GF-D8 (cell line): Measurements from ENCODE around the gene PSD4.

ENCODE experiments used
- DNase-seq: peaks from one replicate; lab custom pipeline; 2025; lab: John Stamatoyannopoulos, UW

Gene PSD4

DNA sequence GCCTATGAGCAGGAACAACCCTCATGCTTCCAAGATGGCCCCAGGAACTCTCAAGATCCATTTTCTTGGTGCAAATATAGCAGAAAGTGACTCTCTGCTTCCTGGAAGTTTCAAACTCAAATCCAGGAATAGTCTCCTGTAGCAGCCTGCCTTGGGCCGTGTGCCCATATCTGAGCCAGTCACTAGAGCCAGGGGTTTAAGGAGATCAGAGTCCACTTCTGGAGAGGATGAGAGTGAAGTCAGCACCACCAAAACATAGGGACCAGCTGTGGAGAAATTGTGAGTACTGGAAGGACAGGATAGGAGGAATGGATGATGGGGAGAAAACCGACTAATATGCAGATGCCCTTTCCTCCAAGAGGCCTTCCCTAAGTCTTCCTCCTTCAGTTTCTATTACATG is 33.2 kb downstream of the PSD4 start:
- no peak for DNase-seq

DNA sequence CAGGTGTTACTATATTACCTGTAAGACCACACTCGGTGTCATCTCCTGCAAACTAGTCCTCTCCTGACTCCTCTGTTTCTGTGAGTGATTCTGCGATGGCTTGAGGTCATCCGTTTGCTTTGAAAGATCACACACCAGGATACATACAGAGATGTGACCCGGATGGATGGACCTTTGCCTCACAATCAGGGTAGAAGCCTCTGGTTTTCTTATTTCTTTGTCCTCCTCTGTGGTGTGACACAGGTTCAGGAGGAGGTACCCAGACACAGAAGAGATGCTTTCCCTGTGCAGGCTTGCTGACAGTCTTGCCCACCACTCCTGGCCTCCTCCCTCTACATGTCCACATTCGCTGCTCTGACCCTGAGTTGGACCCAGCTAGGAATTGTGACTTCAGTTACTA is 34.6 kb downstream of the PSD4 start:
- DNase-seq, result no peak

DNA sequence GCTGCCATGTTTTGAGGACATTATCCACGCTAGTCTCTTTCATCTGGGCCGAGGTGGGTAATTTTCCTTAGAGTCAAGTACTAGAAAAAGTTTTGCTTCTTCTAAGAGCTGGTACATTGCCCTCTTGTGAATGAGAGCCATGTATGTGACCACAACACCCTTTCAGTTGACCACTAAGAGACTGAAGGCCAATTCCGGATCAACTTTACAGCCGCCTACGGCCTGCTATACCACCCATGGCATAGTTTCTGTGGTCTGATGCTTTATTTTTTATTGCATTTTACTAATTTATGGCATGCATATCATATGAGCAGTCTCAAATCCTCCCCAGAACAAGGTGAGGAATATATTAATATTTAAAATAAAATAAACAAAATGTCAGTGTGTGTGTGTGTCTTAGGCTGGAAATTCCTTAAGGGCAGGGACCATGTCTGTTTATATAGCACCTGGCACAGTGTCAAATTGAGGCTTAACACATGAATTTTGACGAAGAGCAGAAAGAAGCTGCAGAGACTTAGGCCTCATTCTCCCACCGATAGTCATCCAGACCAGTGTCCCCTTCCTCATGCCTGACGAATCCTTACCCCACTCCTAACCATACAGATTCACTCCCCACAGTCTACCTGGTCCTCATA is 35.4 kb downstream of the PSD4 start:
- DNase-seq, result no peak

DNA sequence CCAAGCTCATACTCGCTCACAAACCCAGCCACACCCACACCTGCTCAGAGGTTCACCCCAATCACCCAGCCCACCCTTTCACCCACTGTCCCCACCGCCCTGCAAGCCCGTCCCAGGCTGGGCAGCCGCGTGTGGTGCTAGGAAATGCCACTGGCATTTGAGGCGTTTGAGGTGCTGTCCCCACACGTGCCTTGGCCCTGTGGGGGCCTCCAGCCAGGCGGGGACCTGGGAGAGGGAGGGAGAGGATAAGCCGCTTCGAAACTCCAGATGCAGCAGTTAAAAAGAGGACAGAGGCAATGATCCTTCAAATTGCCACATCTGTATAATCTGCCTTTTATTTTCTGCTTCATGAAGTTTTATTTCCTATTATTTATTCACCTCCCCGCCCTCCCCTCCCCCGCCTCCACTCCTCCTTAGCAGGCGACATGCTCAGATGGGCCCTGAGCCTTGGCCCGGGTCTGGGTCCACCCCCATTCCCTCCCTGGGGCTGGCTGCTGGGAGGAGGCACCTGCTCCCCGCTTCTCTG is 35.9 kb downstream of the PSD4 start:
- no peak for DNase-seq

DNA sequence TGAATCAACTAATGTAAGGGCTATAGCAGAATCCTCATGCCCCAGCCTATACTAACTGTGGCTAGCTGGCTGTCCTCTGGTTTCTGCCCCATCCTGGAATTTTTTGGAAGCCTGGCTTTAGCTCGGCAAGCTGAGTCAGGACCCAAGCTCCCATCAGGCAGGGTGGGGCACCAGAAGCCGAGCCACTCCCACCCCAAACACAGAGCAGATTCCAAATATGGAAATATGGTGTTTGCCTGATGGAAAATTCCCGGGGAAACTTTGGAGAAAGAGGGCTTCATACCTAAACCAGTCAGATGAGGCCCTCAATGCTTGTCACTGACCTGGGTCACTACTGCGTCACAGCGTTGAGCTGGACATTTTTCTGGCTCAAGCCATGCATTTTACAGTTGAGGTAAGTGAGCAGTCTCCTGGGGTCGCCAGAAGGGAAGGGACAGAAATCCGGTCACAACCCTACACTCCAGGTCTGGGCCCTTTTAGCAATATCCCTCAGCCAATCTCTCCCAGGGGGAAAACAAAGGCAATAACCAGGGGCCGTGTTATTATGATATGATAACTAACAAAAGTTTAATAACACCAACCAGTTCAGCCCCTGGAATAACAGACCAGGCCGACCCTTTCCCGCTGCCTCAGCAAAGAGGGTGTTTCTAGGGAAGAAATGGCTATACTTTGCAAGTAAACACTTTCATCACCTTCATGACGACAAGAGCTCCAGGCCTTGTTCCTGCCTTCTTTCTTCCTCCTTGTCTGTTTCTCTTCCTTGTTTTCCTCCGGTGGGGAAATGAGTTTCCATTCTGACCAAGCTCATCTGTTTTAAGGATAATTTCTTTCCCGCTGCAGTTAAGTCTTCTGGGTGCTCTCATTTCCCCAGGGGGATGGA is 37.7 kb downstream of the PSD4 start:
- no peak for DNase-seq

DNA sequence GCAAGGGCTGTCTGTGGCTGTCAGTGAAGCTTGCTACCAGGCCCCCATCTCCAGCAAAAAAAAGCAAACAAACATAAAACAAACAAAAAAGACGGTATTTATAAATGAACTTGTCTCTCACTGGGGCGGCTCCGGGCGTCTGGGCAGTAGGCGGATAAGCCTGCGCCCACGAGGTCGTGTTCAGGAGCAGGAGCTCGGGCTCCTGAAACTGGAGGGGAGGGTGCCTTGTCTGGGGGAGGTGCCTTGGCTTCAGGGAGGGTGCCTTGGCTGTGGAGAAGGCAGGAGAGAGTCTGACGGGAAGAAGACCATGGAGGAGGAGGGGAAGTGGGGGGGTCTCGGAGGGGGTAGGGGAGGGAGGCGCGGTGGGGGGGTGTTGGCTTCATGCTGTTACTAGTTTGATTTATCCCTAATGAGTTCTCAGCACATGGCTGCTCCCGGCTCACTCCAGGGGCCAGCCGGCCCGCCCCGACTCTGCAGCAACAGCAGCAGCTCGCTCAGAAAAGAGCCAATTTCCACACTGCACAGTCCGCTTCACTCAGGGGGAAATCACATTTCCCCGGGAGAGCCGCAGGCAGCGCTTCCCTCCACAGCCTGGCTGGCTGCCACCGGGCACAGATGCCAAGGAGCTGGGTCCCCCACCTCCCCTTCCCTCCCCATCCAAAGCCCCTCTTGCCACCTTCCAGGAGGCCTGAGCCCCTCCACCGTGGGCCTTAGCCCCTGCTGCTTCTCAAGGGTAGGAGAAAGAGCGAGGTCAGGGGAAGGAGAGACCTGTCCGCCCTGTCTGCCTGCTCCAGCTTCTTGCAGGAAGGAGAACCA is 38.7 kb downstream of the PSD4 start:
- DNase-seq, result no peak

DNA sequence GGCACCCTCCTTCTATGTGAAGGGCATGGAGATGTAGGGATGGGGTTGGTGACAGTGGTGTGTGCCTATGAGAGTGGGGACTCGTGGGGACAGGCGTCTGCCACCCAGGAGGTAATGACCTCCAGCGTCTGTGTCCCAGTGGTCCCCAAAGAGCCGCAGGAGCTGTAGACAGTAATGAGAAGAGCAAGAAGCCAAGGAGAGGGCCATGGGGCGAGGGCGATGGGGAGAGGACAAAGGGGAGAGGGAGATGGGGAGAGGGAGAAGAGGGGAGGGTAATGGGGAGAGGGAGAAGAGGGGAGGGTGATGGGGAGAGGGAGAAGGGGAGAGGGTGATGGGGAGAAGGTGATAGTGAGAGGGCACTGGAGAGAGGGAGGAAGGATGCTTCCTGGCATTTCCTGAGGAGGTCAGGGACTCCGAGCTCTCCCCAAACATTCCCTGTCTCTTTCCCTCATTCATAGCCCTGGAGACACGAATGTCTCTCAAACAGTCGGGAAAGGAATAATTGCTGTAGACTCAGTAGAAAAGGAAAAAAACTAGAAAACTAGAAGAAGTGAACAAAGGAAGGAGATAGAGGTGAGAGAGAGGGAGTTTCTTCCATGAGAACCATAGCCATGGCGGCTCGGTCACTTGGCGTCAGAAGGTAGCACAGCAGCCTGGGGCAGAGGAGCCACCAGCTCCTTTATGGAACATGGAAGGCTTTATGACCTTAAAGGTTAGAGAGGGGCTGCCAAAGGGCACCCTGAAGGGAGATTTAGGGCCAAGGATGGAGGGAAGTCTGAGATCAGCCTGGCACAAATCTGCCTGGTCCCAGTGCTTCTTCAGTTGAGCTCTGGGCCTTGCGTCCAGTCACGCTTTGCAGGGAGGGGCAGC is 39.5 kb downstream of the PSD4 start:
- DNase-seq, result no peak

DNA sequence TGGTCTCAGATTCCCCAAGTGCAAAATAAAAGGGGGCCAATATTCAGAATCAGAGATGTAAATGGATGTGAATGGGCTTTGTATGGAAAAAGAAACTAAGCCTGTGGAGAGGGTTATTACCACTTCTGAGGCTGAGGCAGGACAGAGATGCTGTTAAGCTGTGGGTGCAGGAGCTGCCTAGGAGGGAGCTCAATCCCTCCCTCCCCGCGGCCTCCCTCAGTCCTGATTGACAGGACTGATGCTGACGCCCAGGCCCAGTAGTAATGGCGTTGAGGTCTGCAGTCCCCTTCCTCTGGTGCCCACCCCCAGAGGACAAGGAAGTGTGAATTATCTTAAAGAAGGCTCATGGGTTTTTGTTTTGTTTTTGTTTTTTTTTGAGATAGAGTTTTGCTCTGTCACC is 40.4 kb downstream of the PSD4 start:
- DNase-seq, result no peak

DNA sequence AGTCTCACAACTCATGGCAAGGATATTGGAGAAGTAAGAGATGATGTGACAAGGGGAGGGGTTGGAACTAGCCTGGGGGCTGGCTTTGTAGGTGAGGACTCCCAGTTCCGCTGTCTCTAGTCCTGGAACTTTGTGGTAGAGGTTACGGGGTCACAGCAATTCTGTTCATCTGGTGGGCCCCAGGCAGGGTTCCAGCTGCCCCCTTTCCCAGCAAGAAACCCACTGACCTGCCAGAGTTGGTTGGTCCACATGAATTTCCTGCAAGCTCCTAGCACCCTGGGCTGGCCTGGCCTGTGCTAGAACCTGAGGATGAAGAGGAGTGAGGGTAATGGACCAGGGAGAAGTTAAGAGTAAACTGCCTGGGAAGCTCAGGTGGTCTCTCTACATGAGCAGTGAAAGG is 41.3 kb downstream of the PSD4 start:
- DNase-seq, result no peak

DNA sequence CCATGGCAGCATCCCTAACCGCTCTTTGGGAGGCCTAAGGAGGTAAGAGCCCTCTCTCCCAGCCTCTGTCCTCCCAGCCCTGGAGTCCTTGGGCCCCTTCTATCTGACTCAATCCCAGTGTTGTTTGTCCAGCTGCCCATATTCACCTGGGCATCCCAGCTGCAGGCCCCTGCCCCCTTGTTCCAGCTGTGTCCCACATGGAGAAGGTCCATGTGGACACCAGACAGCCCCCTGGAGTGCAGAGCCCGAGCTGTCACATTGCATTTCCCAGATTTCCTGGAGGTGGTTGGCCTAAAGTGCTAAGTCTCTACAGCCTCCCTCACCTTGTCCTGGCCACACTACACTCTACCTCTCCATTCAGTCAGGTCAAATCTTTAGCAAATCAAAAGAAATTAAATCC is 42.5 kb downstream of the PSD4 start:
- no peak for DNase-seq

DNA sequence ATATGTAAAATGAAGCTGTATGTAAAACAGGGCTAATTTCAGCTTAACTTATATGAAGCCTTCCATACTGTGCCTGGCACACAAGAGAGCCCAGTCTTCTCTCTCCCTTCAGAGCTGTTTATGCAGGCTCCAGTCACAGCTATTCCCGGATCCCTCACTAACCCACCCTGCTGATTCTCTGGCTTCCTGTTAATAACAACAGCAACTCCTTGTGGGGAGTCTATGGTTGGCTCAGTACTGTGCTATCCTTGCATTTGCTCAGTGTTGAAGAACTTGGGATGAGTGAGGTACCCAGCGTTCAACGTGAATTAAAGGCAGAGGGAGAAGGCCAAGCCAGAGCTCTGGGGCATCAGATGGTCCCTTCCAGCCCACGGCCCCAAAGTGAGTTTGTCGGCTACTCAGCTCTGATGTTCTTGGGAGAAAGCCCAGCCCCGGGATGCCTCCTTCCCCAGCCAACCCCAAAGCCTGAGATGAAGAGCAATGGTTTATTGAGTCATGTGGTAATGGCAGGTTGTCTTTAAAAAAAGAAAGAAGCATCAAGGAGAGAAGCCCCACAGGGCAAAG is 43.2 kb downstream of the PSD4 start:
- DNase-seq, result no peak

DNA sequence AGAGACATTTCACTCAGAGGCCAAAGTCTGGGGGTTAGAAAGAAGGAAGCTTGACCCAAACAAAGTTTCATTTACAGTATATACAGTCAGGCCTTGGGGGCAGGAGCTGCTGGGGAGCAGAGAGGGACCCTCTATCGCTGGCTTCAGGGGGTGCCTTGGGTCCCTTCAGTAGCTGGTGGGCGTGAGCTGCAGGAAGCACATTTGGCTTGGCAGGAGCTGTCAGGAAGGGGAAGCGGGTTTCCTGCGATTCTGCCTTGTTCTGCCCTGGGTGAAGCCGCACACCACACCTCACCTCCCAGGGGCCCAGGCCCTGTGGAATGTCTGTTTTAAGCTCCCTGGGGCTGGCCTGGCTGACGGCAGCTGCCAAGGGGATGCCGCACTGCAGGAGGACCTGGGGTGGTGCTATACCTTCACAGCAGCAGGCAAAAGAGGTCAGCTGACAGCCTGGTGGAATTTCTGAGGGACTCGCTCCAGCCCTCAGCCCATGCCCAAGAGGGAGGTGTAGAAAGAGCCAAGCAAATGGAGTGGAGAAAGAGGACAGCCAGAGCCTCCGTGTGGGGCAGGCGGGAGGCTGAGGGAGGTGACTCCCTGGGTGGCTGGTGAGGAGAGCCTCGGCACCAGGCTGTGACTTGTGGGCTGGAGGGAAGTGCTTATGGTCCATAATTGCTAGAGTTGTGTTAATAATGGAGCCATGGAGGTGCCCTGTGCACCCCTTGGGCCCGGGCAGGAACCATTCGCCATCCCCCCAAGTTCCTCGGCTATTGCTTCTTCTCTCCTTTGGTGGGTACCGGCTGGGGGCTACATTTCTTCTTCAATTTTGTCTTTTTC is 43.9 kb downstream of the PSD4 start:
- no peak for DNase-seq

DNA sequence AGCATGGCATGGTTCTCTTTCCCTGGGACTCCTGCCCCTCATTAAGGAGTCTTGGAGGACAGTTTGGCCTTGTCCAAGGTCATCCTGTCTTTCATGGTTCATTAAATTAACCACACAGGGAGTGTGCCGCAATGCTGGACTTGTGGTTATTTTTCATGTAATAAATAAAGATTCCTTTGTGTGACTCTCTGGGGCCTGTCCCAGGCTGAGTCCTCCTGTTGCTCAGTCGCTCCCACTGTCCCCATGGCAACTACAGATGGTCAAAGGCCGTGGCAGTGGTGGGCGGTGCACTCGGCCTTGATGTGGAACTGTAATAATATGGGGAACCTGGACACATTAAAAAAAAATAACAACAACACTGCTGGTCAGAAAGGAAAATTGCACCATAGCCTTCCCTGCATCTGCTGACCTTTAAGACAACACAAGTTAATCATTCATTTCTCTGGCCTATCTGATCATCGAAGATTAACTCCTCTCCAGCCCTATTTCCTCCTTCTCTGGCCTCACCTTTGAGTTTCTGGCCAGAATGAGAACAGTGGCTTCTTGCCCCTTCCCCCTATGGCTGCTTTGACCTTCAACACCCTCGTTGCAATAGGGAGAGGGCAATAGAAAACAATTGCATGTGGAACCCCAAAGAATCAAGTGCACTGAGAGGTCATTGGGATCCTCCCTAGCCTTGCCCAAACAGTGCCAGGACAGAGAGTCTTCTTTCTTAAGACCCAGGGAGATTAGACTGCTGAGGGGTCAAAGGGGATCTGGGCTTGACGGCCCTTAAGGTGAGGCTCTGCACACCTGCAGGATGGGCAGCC is 44.7 kb downstream of the PSD4 start:
- no peak for DNase-seq

DNA sequence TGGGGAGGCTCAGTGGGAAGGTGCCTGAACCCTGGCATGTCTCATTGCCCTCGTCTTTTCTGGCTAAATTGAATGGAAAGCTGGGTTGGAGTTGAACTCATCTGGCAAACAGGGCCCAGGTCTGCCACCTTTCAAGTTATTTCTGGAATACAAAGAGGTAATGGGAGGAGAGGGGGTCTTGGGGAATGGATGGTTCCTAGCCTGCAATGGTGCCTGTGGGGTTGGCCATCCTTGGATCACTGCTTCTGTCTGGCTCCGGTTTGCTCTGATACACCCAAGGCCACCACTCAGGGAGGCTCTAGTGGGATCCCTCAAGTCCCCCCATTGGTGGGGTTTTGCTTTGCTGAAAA is 45.3 kb downstream of the PSD4 start:
- DNase-seq, result no peak

DNA sequence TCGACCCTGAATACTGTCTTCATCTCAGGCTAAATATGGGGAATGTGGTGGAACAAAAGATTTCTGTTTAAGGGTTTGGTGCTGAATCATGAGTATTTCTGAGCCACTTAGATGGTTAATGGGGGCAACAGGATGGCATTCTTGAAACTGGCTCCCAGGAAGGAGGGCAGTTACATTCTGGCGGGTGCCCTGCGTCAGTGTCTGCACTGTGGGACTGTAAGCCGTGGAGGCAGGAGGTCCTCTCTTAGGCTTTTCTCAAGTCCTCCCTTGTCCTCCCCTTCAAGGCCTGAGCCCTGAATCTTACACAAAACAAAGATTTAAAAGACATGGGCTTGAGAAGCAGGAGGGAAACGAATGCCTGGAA is 45.7 kb downstream of the PSD4 start:
- no peak for DNase-seq

DNA sequence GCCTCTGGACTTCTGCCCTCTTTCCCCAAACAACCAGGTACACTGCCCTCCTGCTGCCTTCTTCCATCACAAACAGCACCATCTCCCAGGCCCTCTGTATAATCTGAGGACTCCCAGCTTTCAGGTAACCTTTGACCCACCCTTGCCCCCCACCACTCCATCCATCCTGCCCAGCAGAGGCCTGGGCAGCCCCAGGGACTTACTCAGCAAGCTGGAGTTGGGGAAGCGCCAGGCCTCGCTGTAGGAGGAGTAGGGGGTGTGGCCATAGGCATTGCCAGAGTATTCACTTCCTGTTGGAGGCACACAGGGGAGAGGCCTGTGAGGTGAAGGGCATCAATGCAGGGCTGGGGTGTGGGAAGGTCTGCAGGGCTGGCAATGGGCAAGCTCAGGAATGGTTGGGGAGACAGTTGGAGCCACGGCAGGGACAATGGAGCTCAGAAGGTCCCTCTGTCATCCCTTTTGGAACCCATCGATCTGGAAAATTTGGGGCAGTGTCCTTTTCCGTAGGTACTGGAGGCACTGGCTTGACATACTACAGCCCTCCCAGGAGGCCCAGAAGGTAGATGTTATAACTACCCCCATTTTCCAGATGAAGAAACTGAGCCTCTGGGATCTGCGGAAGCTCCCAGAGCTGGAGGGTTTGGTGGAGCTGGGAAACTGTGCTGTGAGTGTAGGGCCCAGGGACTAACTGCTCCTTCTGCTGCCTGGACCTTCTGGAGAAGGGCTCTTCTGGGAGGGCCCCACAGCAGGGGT is 46.3 kb downstream of the PSD4 start:
- DNase-seq, result no peak

DNA sequence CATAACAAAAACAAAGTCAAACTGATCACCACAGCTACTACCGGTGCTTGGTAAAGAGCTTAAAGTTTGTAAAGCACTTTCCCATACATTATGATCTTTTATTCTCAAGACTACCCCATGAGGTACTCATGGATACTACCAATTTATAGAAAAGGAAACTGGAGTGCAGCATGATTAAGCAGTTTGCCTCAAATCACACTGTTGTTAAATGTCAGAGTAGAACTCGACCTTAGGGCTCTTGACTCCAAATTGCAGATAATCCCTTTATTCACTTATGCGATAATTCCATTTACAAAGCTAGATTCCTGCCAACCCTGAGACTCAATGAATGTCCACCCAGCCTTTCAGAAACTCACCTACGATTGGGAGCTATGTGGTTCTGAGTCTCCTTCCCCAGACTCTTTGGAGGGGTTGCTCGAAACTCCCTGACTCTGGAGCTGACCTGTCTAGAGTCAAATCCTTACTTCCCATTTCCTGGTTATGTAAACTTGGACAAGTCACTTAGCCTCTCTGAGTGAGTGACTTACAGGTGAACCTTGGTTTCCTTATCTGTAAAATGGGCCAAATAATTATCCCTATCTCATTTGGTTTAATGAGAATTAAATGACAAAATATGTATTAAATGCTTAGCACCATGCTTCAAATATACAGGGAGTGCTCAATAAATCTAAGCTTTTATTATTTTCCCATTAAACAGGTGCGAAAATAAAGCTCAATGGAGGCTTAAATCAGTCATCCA is 47.4 kb downstream of the PSD4 start:
- no peak for DNase-seq

DNA sequence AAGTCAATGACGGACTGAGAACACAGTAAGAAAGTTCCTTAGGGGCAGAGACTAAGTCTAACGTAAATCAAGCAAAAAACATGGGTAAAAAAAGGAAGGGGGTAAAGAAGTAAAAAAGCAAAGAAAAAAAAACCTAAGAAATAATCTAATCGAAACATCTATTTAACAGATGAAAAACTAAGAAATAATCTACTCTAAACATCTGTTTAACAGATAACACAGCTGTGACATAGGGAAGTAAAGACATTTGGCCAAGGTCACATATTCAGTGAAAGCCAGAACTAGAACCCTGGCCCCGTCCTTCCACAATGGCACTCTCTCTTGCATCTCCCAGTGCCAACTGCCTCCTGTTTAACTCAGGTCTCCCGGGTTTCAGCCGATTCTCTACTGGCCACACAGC is 48.1 kb downstream of the PSD4 start:
- DNase-seq, result no peak
